Activated naive CD4-positive, alpha-beta T cell treated with anti-CD3 and anti-CD28 coated beads, Interleukin-2, amount 10 ng/mL, durations not matched to agents 7 days and 5 days (primary cell): ENCODE data around the gene LAMA2.

Experiments
- CTCF ChIA-PET: fragments of 350-600 bp; sonication (Branson Sonifier 250); formaldehyde crosslinking; loops from one replicate; lab custom pipeline; 2021; ENCODE audit warnings: antibody characterized with exemption; lab: Charles Lee
- DNase-seq: peaks from one replicate; pipeline ENCODE4 v3.0.0-alpha.2; 2020
- H3K27ac Mint-ChIP-seq: one replicate; pipeline ENCODE4 v1.8.0; 2021; ENCODE audit warnings: mild to moderate bottlenecking, moderate library complexity, mixed read lengths
- H3K27me3 Mint-ChIP-seq: one replicate; pipeline ENCODE4 v1.8.0; 2021; ENCODE audit warnings: mild to moderate bottlenecking, mixed read lengths
- H3K36me3 Mint-ChIP-seq: one replicate; pipeline ENCODE4 v1.8.0; 2021; ENCODE audit warnings: mixed read lengths
- H3K4me1 Mint-ChIP-seq: one replicate; pipeline ENCODE4 v1.8.0; 2021; ENCODE audit warnings: mixed read lengths
- H3K4me3 Mint-ChIP-seq: one replicate; pipeline ENCODE4 v1.8.0; 2021; ENCODE audit warnings: mild to moderate bottlenecking, moderate library complexity, mixed read lengths
- H3K9me3 Mint-ChIP-seq: one replicate; pipeline ENCODE4 v1.8.0; 2021; ENCODE audit warnings: mixed read lengths

Gene LAMA2

DNA sequence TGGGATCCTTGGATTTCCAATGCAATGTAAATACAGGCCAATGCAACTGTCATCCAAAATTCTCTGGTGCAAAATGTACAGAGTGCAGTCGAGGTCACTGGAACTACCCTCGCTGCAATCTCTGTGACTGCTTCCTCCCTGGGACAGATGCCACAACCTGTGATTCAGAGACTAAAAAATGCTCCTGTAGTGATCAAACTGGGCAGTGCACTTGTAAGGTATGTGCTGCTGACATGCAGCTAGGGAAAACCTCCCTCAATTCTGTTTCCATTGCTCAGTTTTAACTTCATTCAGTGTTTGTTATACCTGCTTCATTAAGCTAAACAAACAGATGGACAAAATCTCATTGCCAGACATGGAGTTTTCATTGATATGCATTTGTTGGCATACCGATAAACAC, 429.9 kb downstream of the LAMA2 start:
- Mint-ChIP-seq H3K27me3 (no peaks in the 10 kb centered on the region), H3K9me3 (no peaks in the 10 kb centered on the region), H3K36me3 (no peaks in the 10 kb centered on the region), H3K4me3 (no peak overlapping the region), H3K4me1 (no peaks in the 10 kb centered on the region), H3K27ac (no peak overlapping the region)
- CTCF ChIA-PET: no interaction called here
- DNase-seq: no peak

DNA sequence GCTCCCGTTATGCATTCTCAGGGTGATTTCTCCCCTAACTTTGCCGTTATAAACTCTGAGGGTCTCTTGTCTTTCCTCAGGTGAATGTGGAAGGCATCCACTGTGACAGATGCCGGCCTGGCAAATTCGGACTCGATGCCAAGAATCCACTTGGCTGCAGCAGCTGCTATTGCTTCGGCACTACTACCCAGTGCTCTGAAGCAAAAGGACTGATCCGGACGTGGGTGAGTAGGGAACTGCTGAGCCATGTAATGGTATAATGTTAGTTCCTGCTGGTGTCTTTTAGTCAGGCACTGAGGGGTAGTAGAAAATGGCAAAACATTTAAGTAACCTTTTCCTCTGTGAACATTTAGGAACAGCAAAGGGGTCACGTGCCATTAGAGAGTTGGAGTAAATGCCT, 431.6 kb downstream of the LAMA2 start:
- Mint-ChIP-seq H3K4me1 (no peaks in the 10 kb centered on the region), H3K4me3 (no peak overlapping the region), H3K27me3 (peaks cover 4% of the 10 kb centered on the region), H3K9me3 (no peaks in the 10 kb centered on the region), H3K36me3 (no peaks in the 10 kb centered on the region), H3K27ac (no peak overlapping the region)
- DNase-seq: no peak
- CTCF ChIA-PET: no interaction called here

GRCh38 chr6:129317931-129318820, 435.2 kb downstream of the LAMA2 start:
- Mint-ChIP-seq H3K4me3 (no peak overlapping the region), H3K36me3 (no peaks in the 10 kb centered on the region), H3K27ac (no peak overlapping the region), H3K9me3 (no peaks in the 10 kb centered on the region), H3K4me1 (no peaks in the 10 kb centered on the region), H3K27me3 (peaks cover 4% of the 10 kb centered on the region)
- no peak for DNase-seq
- CTCF ChIA-PET: no interaction called here

GRCh38 chr6:129320892-129321291, 438.0 kb downstream of the LAMA2 start:
- Mint-ChIP-seq H3K36me3 (no peaks in the 10 kb centered on the region), H3K27me3 (peaks cover 4% of the 10 kb centered on the region)
- CTCF ChIA-PET: interaction anchor here (0.8 kb wide), 1 partner anchor 10 kb away, joined by 3 read pairs; no protein-coding TSS in a partner anchor

DNA sequence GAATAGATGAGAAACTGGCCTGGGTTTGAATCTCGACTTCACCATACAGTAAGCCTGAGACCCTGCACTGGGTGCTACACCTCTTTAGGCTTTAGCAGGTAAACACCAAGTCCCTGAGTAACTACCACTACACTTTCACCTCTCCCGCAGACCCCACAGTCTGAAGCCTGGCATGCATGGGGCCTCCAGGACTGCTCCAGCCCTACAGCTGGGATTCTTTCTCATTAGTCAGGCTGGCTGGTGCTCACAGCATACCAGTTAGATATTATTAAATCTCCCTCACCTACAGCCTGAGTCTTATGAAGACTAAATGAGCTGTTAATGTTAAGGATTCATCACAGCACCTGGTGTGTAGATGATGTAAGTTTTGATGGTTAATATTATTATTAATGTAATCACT, 438.4 kb downstream of the LAMA2 start:
- Mint-ChIP-seq H3K9me3 (no peaks in the 10 kb centered on the region), H3K27me3 (peaks cover 4% of the 10 kb centered on the region), H3K36me3 (no peaks in the 10 kb centered on the region), H3K4me1 (no peaks in the 10 kb centered on the region), H3K4me3 (no peak overlapping the region), H3K27ac (no peak overlapping the region)
- DNase-seq: no peak
- CTCF ChIA-PET: no interaction called here

More at GRCh38 chr6:129320892-129321291, 438.0 kb downstream of the LAMA2 start:
- Mint-ChIP-seq H3K9me3 (no peaks in the 10 kb centered on the region), H3K27ac (no peak overlapping the region), H3K4me3 (no peak overlapping the region), H3K4me1 (no peaks in the 10 kb centered on the region)
- DNase-seq: no peak

GRCh38 chr6:129324345-129324744, 441.4 kb downstream of the LAMA2 start:
- no peak for DNase-seq
- no peaks in the 10 kb centered on the region for H3K27me3 Mint-ChIP-seq
- no peak overlapping the region for H3K27ac Mint-ChIP-seq
- H3K4me1 Mint-ChIP-seq: no peaks in the 10 kb centered on the region
- H3K36me3 Mint-ChIP-seq: no peaks in the 10 kb centered on the region
- no peak overlapping the region for H3K4me3 Mint-ChIP-seq
- no peaks in the 10 kb centered on the region for H3K9me3 Mint-ChIP-seq
- CTCF ChIA-PET: no interaction called here

- no peak for DNase-seq
- Mint-ChIP-seq H3K27me3 (no peaks in the 10 kb centered on the region), H3K36me3 (no peaks in the 10 kb centered on the region), H3K4me1 (no peaks in the 10 kb centered on the region), H3K27ac (no peak overlapping the region), H3K4me3 (no peak overlapping the region), H3K9me3 (no peaks in the 10 kb centered on the region)
- CTCF ChIA-PET: no interaction called here
These were observed 446.7 kb downstream of the LAMA2 start for GRCh38 chr6:129329678-129330077.

- no peak for DNase-seq
- CTCF ChIA-PET: no interaction called here
These were observed 448.7 kb downstream of the LAMA2 start for GRCh38 chr6:129331450-129332138.

GRCh38 chr6:129335792-129336191, 452.9 kb downstream of the LAMA2 start:
- no peaks in the 10 kb centered on the region for H3K27me3 Mint-ChIP-seq
- no peak for DNase-seq
- no peak overlapping the region for H3K27ac Mint-ChIP-seq
- H3K9me3 Mint-ChIP-seq: no peaks in the 10 kb centered on the region
- CTCF ChIA-PET: no interaction called here
- no peaks in the 10 kb centered on the region for H3K36me3 Mint-ChIP-seq
- no peak overlapping the region for H3K4me3 Mint-ChIP-seq
- H3K4me1 Mint-ChIP-seq: no peaks in the 10 kb centered on the region

More at GRCh38 chr6:129331450-129332138, 448.7 kb downstream of the LAMA2 start:
- Mint-ChIP-seq H3K9me3 (no peaks in the 10 kb centered on the region), H3K36me3 (no peaks in the 10 kb centered on the region), H3K4me3 (no peak overlapping the region), H3K4me1 (no peaks in the 10 kb centered on the region), H3K27me3 (no peaks in the 10 kb centered on the region), H3K27ac (no peak overlapping the region)

DNA sequence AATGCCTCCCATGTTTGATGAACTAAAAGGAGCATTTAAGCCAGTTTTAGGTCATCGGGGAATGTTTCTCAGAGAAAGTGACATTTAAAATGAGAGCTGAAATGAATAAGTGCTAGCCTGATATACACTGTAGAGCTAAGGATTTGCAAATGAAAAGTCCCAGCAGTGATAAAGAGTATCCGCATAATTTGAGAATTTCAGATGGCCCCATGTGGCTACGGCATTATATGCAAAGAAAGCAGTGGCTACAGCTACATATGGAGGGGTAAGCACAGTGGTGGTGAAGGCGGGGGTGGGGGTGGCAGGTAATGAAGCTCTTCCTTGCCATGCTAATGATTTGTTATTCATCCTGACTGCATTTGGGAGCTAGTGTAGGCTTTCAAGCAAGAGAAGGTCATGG, 455.7 kb downstream of the LAMA2 start:
- no peaks in the 10 kb centered on the region for H3K36me3 Mint-ChIP-seq
- H3K4me3 Mint-ChIP-seq: no peak overlapping the region
- no peaks in the 10 kb centered on the region for H3K27me3 Mint-ChIP-seq
- H3K9me3 Mint-ChIP-seq: no peaks in the 10 kb centered on the region
- CTCF ChIA-PET: no interaction called here
- H3K4me1 Mint-ChIP-seq: no peaks in the 10 kb centered on the region
- H3K27ac Mint-ChIP-seq: no peak overlapping the region
- DNase-seq: no peak

GRCh38 chr6:129340983-129341382, 458.0 kb downstream of the LAMA2 start:
- H3K27ac Mint-ChIP-seq: no peak overlapping the region
- no peak for DNase-seq
- CTCF ChIA-PET: interaction anchor here (1.1 kb wide), 1 partner anchor 30 kb away, joined by 3 read pairs; no protein-coding TSS in a partner anchor
- H3K4me3 Mint-ChIP-seq: no peak overlapping the region
- H3K27me3 Mint-ChIP-seq: no peaks in the 10 kb centered on the region
- no peaks in the 10 kb centered on the region for H3K36me3 Mint-ChIP-seq
- H3K4me1 Mint-ChIP-seq: no peaks in the 10 kb centered on the region
- H3K9me3 Mint-ChIP-seq: no peaks in the 10 kb centered on the region

DNA sequence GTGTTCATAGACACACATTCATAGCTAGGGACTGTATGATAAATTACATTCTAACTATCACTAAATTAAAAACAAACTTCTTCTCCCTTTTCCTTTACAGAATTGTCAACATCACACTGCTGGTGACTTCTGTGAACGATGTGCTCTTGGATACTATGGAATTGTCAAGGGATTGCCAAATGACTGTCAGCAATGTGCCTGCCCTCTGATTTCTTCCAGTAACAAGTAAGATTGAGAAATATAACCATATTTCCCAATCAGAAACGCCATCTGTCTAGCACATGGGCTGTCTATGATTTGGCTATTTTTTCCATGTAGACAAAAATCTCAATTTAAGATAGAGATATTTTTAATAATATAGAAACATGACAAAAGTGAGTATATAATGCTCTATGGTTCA, 459.3 kb downstream of the LAMA2 start:
- Mint-ChIP-seq H3K27me3 (peaks cover 4% of the 10 kb centered on the region), H3K9me3 (no peaks in the 10 kb centered on the region), H3K27ac (no peak overlapping the region), H3K4me3 (no peak overlapping the region), H3K36me3 (no peaks in the 10 kb centered on the region), H3K4me1 (no peaks in the 10 kb centered on the region)
- DNase-seq: no peak
- CTCF ChIA-PET: no interaction called here

- Mint-ChIP-seq H3K4me1 (no peaks in the 10 kb centered on the region), H3K4me3 (no peak overlapping the region), H3K36me3 (no peaks in the 10 kb centered on the region), H3K27ac (no peak overlapping the region), H3K27me3 (peaks cover 4% of the 10 kb centered on the region), H3K9me3 (no peaks in the 10 kb centered on the region)
- CTCF ChIA-PET: no interaction called here
- DNase-seq: no peak
These were observed 459.9 kb downstream of the LAMA2 start for GRCh38 chr6:129342796-129343195.

DNA sequence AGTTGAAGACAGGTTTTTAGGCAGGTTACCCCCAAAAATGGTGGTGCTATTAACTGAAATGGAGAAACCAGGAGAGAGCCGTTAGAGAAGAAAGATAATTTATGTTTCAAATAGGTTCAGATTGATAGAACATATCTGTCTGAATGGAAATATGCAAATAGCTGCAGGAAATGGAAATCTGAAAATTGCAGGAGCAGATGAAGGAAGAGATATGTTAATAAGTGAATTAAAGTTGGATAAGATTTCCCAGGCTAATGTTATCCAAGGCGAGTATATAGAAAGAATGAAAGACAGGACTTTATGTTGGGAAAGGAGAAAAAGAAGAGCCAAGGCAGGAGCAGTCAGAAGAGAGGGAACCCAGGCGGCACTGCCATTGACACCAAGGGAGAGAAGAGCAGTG, 461.4 kb downstream of the LAMA2 start:
- DNase-seq: no peak
- peaks cover 4% of the 10 kb centered on the region for H3K27me3 Mint-ChIP-seq
- no peaks in the 10 kb centered on the region for H3K4me1 Mint-ChIP-seq
- no peaks in the 10 kb centered on the region for H3K36me3 Mint-ChIP-seq
- CTCF ChIA-PET: no interaction called here
- H3K4me3 Mint-ChIP-seq: no peak overlapping the region
- no peaks in the 10 kb centered on the region for H3K9me3 Mint-ChIP-seq
- H3K27ac Mint-ChIP-seq: no peak overlapping the region

DNA sequence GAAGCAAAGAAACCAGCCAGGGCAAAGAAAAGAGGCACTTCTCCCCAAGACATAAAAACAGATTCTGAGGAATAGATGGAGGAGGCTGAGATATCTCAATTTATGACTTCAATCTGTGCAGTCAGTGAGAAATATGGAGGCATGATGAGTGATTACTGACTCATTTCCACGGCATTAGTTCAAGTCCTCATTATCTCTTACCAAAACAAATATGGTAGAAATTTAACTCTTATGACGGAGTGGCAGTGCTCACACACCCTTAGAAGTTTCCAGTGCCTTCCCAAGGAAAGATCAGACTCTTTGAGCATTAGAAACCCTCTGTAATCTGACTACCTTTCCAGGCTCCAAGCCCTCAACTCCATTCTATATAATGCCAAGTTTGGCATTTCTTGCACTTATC, 463.0 kb downstream of the LAMA2 start:
- CTCF ChIA-PET: no interaction called here
- peaks cover 4% of the 10 kb centered on the region for H3K27me3 Mint-ChIP-seq
- H3K9me3 Mint-ChIP-seq: no peaks in the 10 kb centered on the region
- no peak overlapping the region for H3K4me3 Mint-ChIP-seq
- H3K27ac Mint-ChIP-seq: no peak overlapping the region
- H3K4me1 Mint-ChIP-seq: no peaks in the 10 kb centered on the region
- H3K36me3 Mint-ChIP-seq: no peaks in the 10 kb centered on the region
- no peak for DNase-seq
